Tibial nerve (tissue), 3 donors: ENCODE results near the gene NKIRAS1.

Experiments
- CTCF ChIP-seq, 5 experiments: fragments of 200-600 bp in 3 of 5; fragments of 450-650 bp in 2 of 5; sonication (generic) in 3 of 5; IDR thresholded peaks; one replicate each; pipeline ENCODE4 v1.5.1; 2016 to 2019; ENCODE audit warnings: antibody characterized with exemption in 5 of 5, mild to moderate bottlenecking in 3 of 5, moderate library complexity in 2 of 5
- POLR2A ChIP-seq, 2 donors: fragments of 450-650 bp; IDR thresholded peaks; one replicate each; pipeline ENCODE4 v1.6.1; 2017; ENCODE audit warnings: antibody characterized with exemption in 2 of 2, mild to moderate bottlenecking in 2 of 2, moderate library complexity in 2 of 2

GRCh38 chr3:23845326-23846216 lies 71.2 kb downstream of the NKIRAS1 start:
- TF ChIP-seq CTCF (IDR thresholded peaks at IDR 0.05), result no peak
- TF ChIP-seq POLR2A (IDR thresholded peaks at IDR 0.05), result no peak
